HepG2 (cell line): ENCODE results near the gene ZNF341. TPM values are rescaled to one million over a fixed set of nuclear protein-coding genes. Genes with fewer than 3 reads are reported as not detected.

Source experiments
- BHLHE40 ChIP-seq: IDR thresholded peaks from 2 replicates; pipeline ENCODE4 v1.6.1; 2011; ENCODE audit warnings: low read length, improper control_type of control experiment
- CC2D1A ChIP-seq: sonication (generic); formaldehyde crosslinking; IDR thresholded peaks from 2 replicates; pipeline ENCODE4 v1.8.1; 2023; ENCODE audit warnings: mild to moderate bottlenecking, missing genetic modification reagents
- GATAD1 ChIP-seq: IDR thresholded peaks from 2 replicates; pipeline ENCODE4 v1.6.1; 2016; ENCODE audit warnings: missing genetic modification reagents, missing compliant biosample characterization
- HNF1B ChIP-seq: sonication (generic); formaldehyde crosslinking; IDR thresholded peaks from 2 replicates; pipeline ENCODE4 v1.5.1; 2020; ENCODE audit warnings: mild to moderate bottlenecking, moderate library complexity, missing genetic modification reagents
- IRF2 ChIP-seq: IDR thresholded peaks from 2 replicates; pipeline ENCODE4 v1.6.1; 2018; ENCODE audit warnings: missing genetic modification reagents, missing compliant biosample characterization
- KDM4B ChIP-seq: sonication (generic); formaldehyde crosslinking; IDR thresholded peaks from 2 replicates; pipeline ENCODE4 v1.4.0; 2020; ENCODE audit warnings: missing genetic modification reagents
- KLF11 ChIP-seq: IDR thresholded peaks from 2 replicates; pipeline ENCODE4 v1.6.1; 2016; ENCODE audit warnings: missing compliant biosample characterization
- NCOA1 ChIP-seq: sonication (generic); formaldehyde crosslinking; IDR thresholded peaks from 2 replicates; pipeline ENCODE4 v1.9.0; 2021; ENCODE audit warnings: missing genetic modification reagents
- ZBTB7B ChIP-seq: sonication (generic); formaldehyde crosslinking; IDR thresholded peaks from 2 replicates; pipeline ENCODE4 v1.4.0; 2020; ENCODE audit warnings: missing genetic modification reagents
- ZFP41 ChIP-seq: sonication (generic); formaldehyde crosslinking; IDR thresholded peaks from 2 replicates; pipeline ENCODE4 v1.4.0; 2020; ENCODE audit warnings: mild to moderate bottlenecking, missing genetic modification reagents, borderline replicate concordance
- ZNF205 ChIP-seq: IDR thresholded peaks from 2 replicates; pipeline ENCODE4 v1.6.1; 2018; ENCODE audit warnings: missing biosample characterization, missing genetic modification reagents
- ZNF460 ChIP-seq: sonication (generic); formaldehyde crosslinking; IDR thresholded peaks from 2 replicates; pipeline ENCODE4 v1.5.1; 2020; ENCODE audit warnings: missing genetic modification reagents, mild to moderate bottlenecking, borderline replicate concordance
- ZNF615 ChIP-seq: sonication (generic); formaldehyde crosslinking; IDR thresholded peaks from 2 replicates; pipeline ENCODE4 v1.5.0; 2020; ENCODE audit warnings: mild to moderate bottlenecking, missing genetic modification reagents, borderline replicate concordance
- polyA plus RNA-seq, 8 experiments: library from polyadenylated mRNA; depleted of rRNA in 3 of 8; stranded (reverse) in 7 of 8; unstranded in 1 of 8; fragments of >200 nt; fragmentation: Illumina TruSeq in 4 of 8; extraction: Trizol in 4 of 8; gene quantifications; 2 replicates each; pipeline versions ENCODE4 v1.2.1 to v1.2.3, GENCODE V29; 2011 to 2016; ENCODE audit warnings: low read depth in 4 of 8, missing spikeins in 1 of 8, mixed read lengths in 1 of 8; ENCODE audit not compliant: insufficient read depth in 1 of 8
- total RNA-seq, 5 experiments: library from RNA; depleted of rRNA; stranded (reverse); fragments of >200 nt; fragmentation: Illumina TruSeq; extraction: Trizol; gene quantifications; 2 replicates each; pipeline ENCODE4 v1.2.3, GENCODE V29; 2016; ENCODE audit warnings: low read depth in 1 of 5
- TF ChIP-seq, protein P1 (sequence below): sonication (generic); formaldehyde crosslinking; IDR thresholded peaks from 2 replicates; pipeline ENCODE4 v1.5.0; 2020; ENCODE audit warnings: missing genetic modification reagents
- TF ChIP-seq, protein P2 (sequence below): sonication (generic); formaldehyde crosslinking; IDR thresholded peaks from 2 replicates; pipeline ENCODE4 v1.4.0; 2020; ENCODE audit warnings: missing genetic modification reagents
- TF ChIP-seq, protein P3 (sequence below): sonication (generic); formaldehyde crosslinking; IDR thresholded peaks from 2 replicates; pipeline ENCODE4 v1.5.0; 2020; ENCODE audit warnings: mild to moderate bottlenecking, missing genetic modification reagents

The ZNF341 gene
- total and polyA plus RNA-seq, 2 of the 13 experiments (the other 11 are each of a cell fraction or from before 2014, with no cell fraction given), result 1.1 to 2.2 TPM

DNA sequence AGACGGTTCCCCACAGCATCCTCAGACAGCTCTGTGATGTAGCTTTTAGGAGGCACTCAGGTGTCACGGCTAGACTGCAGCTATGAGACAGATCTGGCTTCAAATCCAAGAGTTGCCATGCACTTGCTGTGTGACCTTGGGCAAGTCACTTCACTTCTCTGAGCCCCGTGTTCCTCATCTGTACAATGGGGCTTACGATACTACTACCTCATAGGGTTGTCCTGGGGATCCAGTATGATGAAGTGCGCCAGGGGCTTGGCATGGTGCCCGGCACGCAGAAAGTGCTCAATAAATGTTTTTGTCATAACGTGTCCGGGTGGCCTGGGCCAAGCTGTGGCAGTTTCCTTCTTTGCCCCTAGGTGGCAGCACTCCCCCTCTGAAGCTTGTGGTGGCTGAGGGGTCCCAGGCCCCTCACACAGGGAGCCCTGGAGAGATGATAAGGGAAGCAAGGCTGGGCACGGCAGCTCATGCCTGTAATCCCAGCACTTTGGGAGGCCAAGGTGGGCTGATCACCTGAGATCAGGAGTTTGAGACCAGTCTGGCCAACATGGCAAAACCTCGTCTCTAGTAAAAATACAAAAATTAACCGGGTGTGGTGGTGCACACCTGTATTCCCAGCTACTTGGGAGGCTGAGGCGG, 60.3 kb downstream of the ZNF341 start (continued):
- TF ChIP-seq HNF1B (CRISPR knock-in tag), result peak; percentile 53; the same call in 1 of the 2 replicates
- TF ChIP-seq ZNF205 (CRISPR knock-in tag), result 0 out of 2 replicates have a peak, but pooled peaks have one; percentile 22
- TF ChIP-seq BHLHE40, result no peak
- peak; percentile 78; the same call in 1 of the 2 replicates for TF ChIP-seq CC2D1A (CRISPR knock-in tag)
- peak; percentile 18; the same call in 1 of the 2 replicates for TF ChIP-seq KDM4B (CRISPR knock-in tag)
- TF ChIP-seq ZNF615 (CRISPR knock-in tag), result 0 out of 2 replicates have a peak, but pooled peaks have one; percentile 33
- peak; percentile 94 for TF ChIP-seq ZNF460 (CRISPR knock-in tag)
- TF ChIP-seq, protein P1, sequence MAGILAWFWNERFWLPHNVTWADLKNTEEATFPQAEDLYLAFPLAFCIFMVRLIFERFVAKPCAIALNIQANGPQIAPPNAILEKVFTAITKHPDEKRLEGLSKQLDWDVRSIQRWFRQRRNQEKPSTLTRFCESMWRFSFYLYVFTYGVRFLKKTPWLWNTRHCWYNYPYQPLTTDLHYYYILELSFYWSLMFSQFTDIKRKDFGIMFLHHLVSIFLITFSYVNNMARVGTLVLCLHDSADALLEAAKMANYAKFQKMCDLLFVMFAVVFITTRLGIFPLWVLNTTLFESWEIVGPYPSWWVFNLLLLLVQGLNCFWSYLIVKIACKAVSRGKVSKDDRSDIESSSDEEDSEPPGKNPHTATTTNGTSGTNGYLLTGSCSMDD, result no peak
- TF ChIP-seq ZFP41 (CRISPR knock-in tag), result 0 out of 2 replicates have a peak, but pooled peaks have one; percentile 43
- TF ChIP-seq, protein P2, sequence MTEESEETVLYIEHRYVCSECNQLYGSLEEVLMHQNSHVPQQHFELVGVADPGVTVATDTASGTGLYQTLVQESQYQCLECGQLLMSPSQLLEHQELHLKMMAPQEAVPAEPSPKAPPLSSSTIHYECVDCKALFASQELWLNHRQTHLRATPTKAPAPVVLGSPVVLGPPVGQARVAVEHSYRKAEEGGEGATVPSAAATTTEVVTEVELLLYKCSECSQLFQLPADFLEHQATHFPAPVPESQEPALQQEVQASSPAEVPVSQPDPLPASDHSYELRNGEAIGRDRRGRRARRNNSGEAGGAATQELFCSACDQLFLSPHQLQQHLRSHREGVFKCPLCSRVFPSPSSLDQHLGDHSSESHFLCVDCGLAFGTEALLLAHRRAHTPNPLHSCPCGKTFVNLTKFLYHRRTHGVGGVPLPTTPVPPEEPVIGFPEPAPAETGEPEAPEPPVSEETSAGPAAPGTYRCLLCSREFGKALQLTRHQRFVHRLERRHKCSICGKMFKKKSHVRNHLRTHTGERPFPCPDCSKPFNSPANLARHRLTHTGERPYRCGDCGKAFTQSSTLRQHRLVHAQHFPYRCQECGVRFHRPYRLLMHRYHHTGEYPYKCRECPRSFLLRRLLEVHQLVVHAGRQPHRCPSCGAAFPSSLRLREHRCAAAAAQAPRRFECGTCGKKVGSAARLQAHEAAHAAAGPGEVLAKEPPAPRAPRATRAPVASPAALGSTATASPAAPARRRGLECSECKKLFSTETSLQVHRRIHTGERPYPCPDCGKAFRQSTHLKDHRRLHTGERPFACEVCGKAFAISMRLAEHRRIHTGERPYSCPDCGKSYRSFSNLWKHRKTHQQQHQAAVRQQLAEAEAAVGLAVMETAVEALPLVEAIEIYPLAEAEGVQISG (CRISPR knock-in tag), result no peak
- TF ChIP-seq KLF11 (CRISPR knock-in tag), result no peak
- TF ChIP-seq ZBTB7B (CRISPR knock-in tag), result peak; percentile 99
- TF ChIP-seq NCOA1 (CRISPR knock-in tag), result 0 out of 2 replicates have a peak, but pooled peaks have one; percentile 56
- TF ChIP-seq GATAD1 (CRISPR knock-in tag), result peak; percentile 17; the same call in 1 of the 2 replicates
- TF ChIP-seq IRF2, result 0 out of 2 replicates have a peak, but pooled peaks have one; percentile 18
- TF ChIP-seq, protein P3, sequence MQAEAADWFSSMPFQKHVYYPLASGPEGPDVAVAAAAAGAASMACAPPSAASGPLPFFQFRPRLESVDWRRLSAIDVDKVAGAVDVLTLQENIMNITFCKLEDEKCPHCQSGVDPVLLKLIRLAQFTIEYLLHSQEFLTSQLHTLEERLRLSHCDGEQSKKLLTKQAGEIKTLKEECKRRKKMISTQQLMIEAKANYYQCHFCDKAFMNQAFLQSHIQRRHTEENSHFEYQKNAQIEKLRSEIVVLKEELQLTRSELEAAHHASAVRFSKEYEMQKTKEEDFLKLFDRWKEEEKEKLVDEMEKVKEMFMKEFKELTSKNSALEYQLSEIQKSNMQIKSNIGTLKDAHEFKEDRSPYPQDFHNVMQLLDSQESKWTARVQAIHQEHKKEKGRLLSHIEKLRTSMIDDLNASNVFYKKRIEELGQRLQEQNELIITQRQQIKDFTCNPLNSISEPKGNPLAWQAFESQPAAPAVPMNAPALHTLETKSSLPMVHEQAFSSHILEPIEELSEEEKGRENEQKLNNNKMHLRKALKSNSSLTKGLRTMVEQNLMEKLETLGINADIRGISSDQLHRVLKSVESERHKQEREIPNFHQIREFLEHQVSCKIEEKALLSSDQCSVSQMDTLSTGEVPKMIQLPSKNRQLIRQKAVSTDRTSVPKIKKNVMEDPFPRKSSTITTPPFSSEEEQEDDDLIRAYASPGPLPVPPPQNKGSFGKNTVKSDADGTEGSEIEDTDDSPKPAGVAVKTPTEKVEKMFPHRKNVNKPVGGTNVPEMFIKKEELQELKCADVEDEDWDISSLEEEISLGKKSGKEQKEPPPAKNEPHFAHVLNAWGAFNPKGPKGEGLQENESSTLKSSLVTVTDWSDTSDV (CRISPR knock-in tag), result peak; percentile 48; the same call in 1 of the 2 replicates
